Trophoblast cell (in vitro differentiated cells and primary cell): ENCODE results near the gene HEXD.

ENCODE experiments used
- DNase-seq, 2 donors: peaks; one replicate each; pipeline ENCODE4 v3.0.0-alpha.2; 2016
- H2AFZ ChIP-seq: 2 replicates; pipeline ENCODE4 v1.6.1; 2013; ENCODE audit warnings: low read length, moderate library complexity, mild to moderate bottlenecking; ENCODE audit not compliant: insufficient read depth, poor library complexity
- H2AK5ac ChIP-seq: 2 replicates; pipeline ENCODE4 v1.6.1; 2013; ENCODE audit warnings: mild to moderate bottlenecking, low read length
- H2BK120ac ChIP-seq: 2 replicates; pipeline ENCODE4 v1.6.1; 2013; ENCODE audit warnings: low read length, mild to moderate bottlenecking, moderate library complexity; ENCODE audit not compliant: insufficient read depth, poor library complexity
- H2BK12ac ChIP-seq: 2 replicates; pipeline ENCODE4 v1.6.1; 2013; ENCODE audit warnings: mild to moderate bottlenecking, low read length, moderate library complexity
- H2BK5ac ChIP-seq: 2 replicates; pipeline ENCODE4 v1.6.1; 2013; ENCODE audit warnings: low read length, low read depth, moderate library complexity, mild to moderate bottlenecking; ENCODE audit not compliant: poor library complexity
- H3K14ac ChIP-seq: 2 replicates; pipeline ENCODE4 v1.6.1; 2013; ENCODE audit warnings: mild to moderate bottlenecking, low read length
- H3K18ac ChIP-seq: 2 replicates; pipeline ENCODE4 v1.6.1; 2013; ENCODE audit warnings: mild to moderate bottlenecking, low read length
- H3K23ac ChIP-seq: 2 replicates; pipeline ENCODE4 v1.6.1; 2013; ENCODE audit warnings: low read length
- H3K27ac ChIP-seq: 2 replicates; pipeline ENCODE4 v1.5.1; 2013; ENCODE audit warnings: low read depth, mild to moderate bottlenecking, inconsistent platforms, low read length, moderate library complexity
- H3K27me3 ChIP-seq: 2 replicates; pipeline ENCODE4 v1.6.1; 2013; ENCODE audit warnings: inconsistent platforms, mild to moderate bottlenecking, low read length, moderate library complexity; ENCODE audit not compliant: insufficient read depth
- H3K36me3 ChIP-seq, 2 experiments: 1 replicate in 1 of 2; 2 replicates in 1 of 2; pipeline ENCODE4 v1.6.1; 2013; ENCODE audit warnings: low read length in 2 of 2, mild to moderate bottlenecking in 2 of 2, moderate library complexity in 1 of 2; ENCODE audit not compliant: insufficient read depth in 2 of 2, control insufficient read depth in 1 of 2
- H3K4ac ChIP-seq: 2 replicates; pipeline ENCODE4 v1.6.1; 2013; ENCODE audit warnings: low read depth, mild to moderate bottlenecking, low read length, moderate library complexity
- H3K4me1 ChIP-seq, 2 experiments: 1 replicate in 1 of 2; 2 replicates in 1 of 2; pipeline ENCODE4 v1.6.1; 2013; ENCODE audit warnings: low read length in 2 of 2, mild to moderate bottlenecking in 2 of 2, moderate library complexity in 1 of 2; ENCODE audit not compliant: insufficient read depth in 2 of 2, control insufficient read depth in 1 of 2
- H3K4me2 ChIP-seq: 2 replicates; pipeline ENCODE4 v1.6.1; 2013; ENCODE audit warnings: inconsistent platforms, mild to moderate bottlenecking, low read length, moderate library complexity
- H3K4me3 ChIP-seq: 2 replicates; pipeline ENCODE4 v1.5.1; 2013; ENCODE audit warnings: mild to moderate bottlenecking, low read depth, low read length, inconsistent platforms
- H3K79me1 ChIP-seq: one replicate; pipeline ENCODE4 v1.6.1; 2013; ENCODE audit warnings: low read length
- H3K79me2 ChIP-seq: 2 replicates; pipeline ENCODE4 v1.6.1; 2013; ENCODE audit warnings: low read length, mild to moderate bottlenecking; ENCODE audit not compliant: control insufficient read depth, insufficient read depth, poor library complexity
- H3K9ac ChIP-seq: 2 replicates; pipeline ENCODE4 v1.6.1; 2013; ENCODE audit warnings: mild to moderate bottlenecking, low read length
- H3K9me3 ChIP-seq: 2 replicates; pipeline ENCODE4 v1.6.1; 2013; ENCODE audit warnings: low read depth, mild to moderate bottlenecking, control low read depth, inconsistent platforms, low read length; ENCODE audit not compliant: insufficient read depth
- H4K12ac ChIP-seq: 2 replicates; pipeline ENCODE4 v1.6.1; 2013; ENCODE audit warnings: low read depth, mild to moderate bottlenecking, low read length, moderate library complexity
- H4K8ac ChIP-seq: 2 replicates; pipeline ENCODE4 v1.6.1; 2013; ENCODE audit warnings: low read depth, mild to moderate bottlenecking, low read length, moderate library complexity
- H4K91ac ChIP-seq: one replicate; pipeline ENCODE4 v1.6.1; 2013; ENCODE audit warnings: low read depth, mild to moderate bottlenecking, low read length, moderate library complexity
- WGBS: extraction: QIAGEN DNeasy Blood & Tissue Kit; methylation state at CpG from one replicate; pipeline ENCODE4 v1.1.7; 2013; ENCODE audit warnings: missing lambda C conversion rate; ENCODE audit not compliant: insufficient read length, insufficient coverage; ENCODE audit errors: extremely low coverage; 5-methylcytosine and 5-hydroxymethylcytosine counted together

HEXD gene

DNA sequence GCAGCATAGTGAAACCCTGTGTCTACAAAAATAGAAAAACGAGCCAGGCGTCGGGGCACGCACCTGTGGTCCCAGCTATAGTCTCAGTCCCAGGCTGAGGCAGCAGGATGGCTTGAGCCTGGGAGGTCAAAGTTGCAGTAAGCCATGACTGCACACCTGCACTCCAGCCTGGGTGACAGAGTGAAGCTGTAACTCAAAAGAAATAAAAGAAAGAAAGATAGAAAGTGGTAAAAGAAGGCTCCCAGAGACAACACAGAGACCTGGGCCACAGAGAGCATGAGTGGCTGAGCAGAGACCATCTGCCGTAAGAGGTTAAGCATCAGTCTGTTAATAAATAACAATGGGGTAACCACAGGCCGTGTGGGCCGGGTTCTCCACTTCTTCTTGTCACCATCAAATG is 15.3 kb upstream of the HEXD start:
- H3K4ac ChIP-seq: no peak overlapping the region
- DNase-seq: no peak
- H3K4me3 ChIP-seq: no peak overlapping the region
- H3K4me1 ChIP-seq: peaks cover 0 to 1% of the 10 kb centered on the region in 2 experiments
- H2BK120ac ChIP-seq: no peak overlapping the region
- no peak overlapping the region for H2AFZ ChIP-seq
- no peak overlapping the region for H3K23ac ChIP-seq
- H3K18ac ChIP-seq: no peak overlapping the region
- no peak overlapping the region for H4K91ac ChIP-seq
- H2BK12ac ChIP-seq: no peak overlapping the region
- H3K27me3 ChIP-seq: no peaks in the 10 kb centered on the region
- H3K79me2 ChIP-seq: no peaks in the 10 kb centered on the region
- H3K14ac ChIP-seq: no peak overlapping the region
- no peak overlapping the region for H2BK5ac ChIP-seq
- no peaks in the 10 kb centered on the region for H3K9me3 ChIP-seq
- H3K79me1 ChIP-seq: no peaks in the 10 kb centered on the region
- no peak overlapping the region for H3K4me2 ChIP-seq
- no peak overlapping the region for H4K12ac ChIP-seq
- H3K36me3 ChIP-seq: peaks cover 9 to 13% of the 10 kb centered on the region in 2 experiments
- H3K9ac ChIP-seq: no peak overlapping the region
- no peak overlapping the region for H2AK5ac ChIP-seq
- no peak overlapping the region for H4K8ac ChIP-seq
- H3K27ac ChIP-seq: no peak overlapping the region
- WGBS: no CpG with 5 or more reads among the region's 7 CpGs

DNA sequence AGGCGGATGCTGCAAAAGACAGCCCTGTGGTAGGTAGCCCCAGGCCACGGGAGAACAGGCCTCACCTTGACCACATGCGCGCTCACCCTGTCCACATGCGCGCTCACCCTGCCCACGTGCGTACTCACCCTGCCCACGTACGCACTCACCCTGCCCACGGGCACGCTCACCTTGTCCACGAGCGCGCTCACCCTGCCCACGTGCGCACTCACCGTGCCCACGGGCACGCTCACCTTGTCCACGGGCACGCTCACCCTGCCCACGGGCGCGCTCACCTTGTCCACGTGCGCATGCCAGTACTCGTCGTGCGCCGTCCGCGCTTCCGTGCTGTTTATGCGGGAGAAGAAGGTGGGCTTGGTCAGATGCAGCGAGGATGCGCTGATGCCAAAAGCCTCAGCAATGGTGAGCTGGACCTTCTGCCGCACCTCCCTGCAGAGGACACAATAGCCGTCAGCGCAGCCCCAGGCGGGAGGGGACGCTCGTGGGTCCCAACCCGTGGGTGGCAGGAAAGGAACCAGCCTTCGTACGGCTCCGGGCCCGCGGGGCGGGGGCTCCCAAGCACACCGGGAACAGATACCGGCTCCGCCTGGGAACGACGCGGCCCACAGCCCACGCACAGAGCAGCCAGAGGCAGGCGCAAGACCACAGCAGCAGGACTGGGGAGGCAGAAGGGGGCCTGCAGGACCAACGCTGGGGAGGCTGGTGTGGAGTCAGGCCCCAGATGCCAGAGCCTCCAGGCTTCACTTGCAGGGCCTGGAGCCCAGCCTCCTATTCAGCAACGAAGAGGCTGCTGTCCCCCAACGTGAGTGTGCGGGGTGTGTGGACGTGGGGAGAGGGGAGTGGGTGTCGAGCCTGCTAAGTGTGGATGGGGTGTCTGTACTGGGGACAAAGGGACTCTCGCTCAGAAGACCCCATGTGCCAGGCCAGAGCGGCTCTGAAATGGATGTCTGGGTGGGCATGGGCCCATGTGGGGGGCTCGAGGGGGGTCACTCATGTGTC is 14.2 kb upstream of the HEXD start:
- Histone ChIP-seq H3K14ac (no peak overlapping the region), H2BK12ac (no peak overlapping the region), H2BK5ac (no peak overlapping the region), H3K27ac (no peak overlapping the region), H3K23ac (no peak overlapping the region), H3K4ac (no peak overlapping the region), H3K4me2 (no peak overlapping the region), H3K4me3 (peak overlapping the region; percentile 6), H4K8ac (no peak overlapping the region), H3K79me1 (no peaks in the 10 kb centered on the region), H3K36me3 (peaks cover 9 to 10% of the 10 kb centered on the region in 2 experiments), H2AFZ (no peak overlapping the region), H3K9me3 (no peaks in the 10 kb centered on the region), H3K27me3 (no peaks in the 10 kb centered on the region), H3K79me2 (no peaks in the 10 kb centered on the region), H4K12ac (no peak overlapping the region), H3K9ac (no peak overlapping the region), H3K18ac (no peak overlapping the region), H2BK120ac (no peak overlapping the region), H3K4me1 (no peaks in the 10 kb centered on the region), H4K91ac (no peak overlapping the region), H2AK5ac (no peak overlapping the region)
- DNase-seq: no peak
- WGBS: no CpG with 5 or more reads among the region's 67 CpGs

GRCh38 chr17:82405051-82405450 is 13.1 kb upstream of the HEXD start:
- no peak overlapping the region for H2AK5ac ChIP-seq
- WGBS: no CpG with 5 or more reads among the region's 14 CpGs
- no peak overlapping the region for H3K4me2 ChIP-seq
- H3K9ac ChIP-seq: no peak overlapping the region
- no peak overlapping the region for H3K4ac ChIP-seq
- no peak overlapping the region for H3K18ac ChIP-seq
- no peak overlapping the region for H3K23ac ChIP-seq
- H3K36me3 ChIP-seq: peaks cover 9 to 10% of the 10 kb centered on the region in 2 experiments
- no peak overlapping the region for H2AFZ ChIP-seq
- DNase-seq: no peak
- H3K4me1 ChIP-seq: no peaks in the 10 kb centered on the region
- H3K27ac ChIP-seq: no peak overlapping the region
- H3K14ac ChIP-seq: no peak overlapping the region
- H3K27me3 ChIP-seq: no peaks in the 10 kb centered on the region
- H2BK12ac ChIP-seq: no peak overlapping the region
- H2BK120ac ChIP-seq: no peak overlapping the region
- no peak overlapping the region for H4K12ac ChIP-seq
- H3K79me1 ChIP-seq: no peaks in the 10 kb centered on the region
- no peak overlapping the region for H3K4me3 ChIP-seq
- no peaks in the 10 kb centered on the region for H3K9me3 ChIP-seq
- H4K91ac ChIP-seq: no peak overlapping the region
- no peaks in the 10 kb centered on the region for H3K79me2 ChIP-seq
- no peak overlapping the region for H4K8ac ChIP-seq
- no peak overlapping the region for H2BK5ac ChIP-seq

DNA sequence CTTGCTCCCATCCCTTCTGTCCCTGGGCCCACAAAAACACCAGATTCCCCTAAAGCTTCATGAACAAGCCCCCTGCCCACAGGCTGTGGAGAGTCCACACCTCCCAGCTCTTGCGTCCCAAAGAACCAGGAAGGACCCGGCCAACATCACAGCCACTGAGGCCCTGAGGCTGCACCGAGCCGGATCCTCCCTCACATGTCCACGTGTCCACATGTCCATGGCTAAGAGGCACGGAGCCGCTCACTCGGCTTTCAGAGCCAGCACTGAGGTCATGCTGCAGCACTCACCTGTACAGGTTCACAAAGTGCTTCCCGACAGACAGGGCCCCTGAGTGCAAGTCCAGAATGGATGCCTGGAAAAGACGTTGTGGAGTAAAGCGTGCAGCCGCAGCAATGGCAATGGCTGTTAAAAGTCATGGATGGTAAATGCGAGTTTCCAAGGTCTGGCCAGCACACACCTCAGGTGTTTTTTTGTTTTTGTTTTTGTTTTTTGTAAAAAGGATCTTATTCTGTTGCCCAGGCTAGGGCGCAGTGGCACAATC is 11.9 kb upstream of the HEXD start:
- Histone ChIP-seq H3K79me1 (no peaks in the 10 kb centered on the region), H3K4me3 (no peak overlapping the region), H3K27me3 (no peaks in the 10 kb centered on the region), H2BK5ac (no peak overlapping the region), H3K4ac (no peak overlapping the region), H2AFZ (no peak overlapping the region), H3K79me2 (no peaks in the 10 kb centered on the region), H2BK12ac (no peak overlapping the region), H3K18ac (no peak overlapping the region), H3K36me3 (peaks cover 8 to 9% of the 10 kb centered on the region in 2 experiments), H3K4me2 (no peak overlapping the region), H3K27ac (no peak overlapping the region), H4K91ac (no peak overlapping the region), H3K23ac (no peak overlapping the region), H4K8ac (no peak overlapping the region), H3K4me1 (no peaks in the 10 kb centered on the region), H2AK5ac (no peak overlapping the region), H3K9ac (no peak overlapping the region), H2BK120ac (no peak overlapping the region), H3K9me3 (no peaks in the 10 kb centered on the region), H3K14ac (no peak overlapping the region), H4K12ac (no peak overlapping the region)
- DNase-seq: no peak
- WGBS: no CpG with 5 or more reads among the region's 14 CpGs
